DND-41 (cell line): ENCODE measurements around the gene APMAP.

ENCODE experiments used
- CTCF ChIP-seq: IDR thresholded peaks from 2 replicates; pipeline ENCODE4 v1.5.1; 2012; ENCODE audit warnings: borderline replicate concordance, low read length, moderate library complexity, mild to moderate bottlenecking; ENCODE audit not compliant: poor library complexity, severe bottlenecking; ENCODE audit errors: extremely low read depth
- EZH2 ChIP-seq: IDR thresholded peaks from 3 replicates; pipeline ENCODE4 v1.6.1; 2012; ENCODE audit warnings: borderline replicate concordance, low read depth, mild to moderate bottlenecking, moderate library complexity, low read length, inconsistent platforms; ENCODE audit not compliant: severe bottlenecking

GRCh38 chr20:24994186-24994465 lies 1.6 kb upstream of the APMAP start:
- no peak for TF ChIP-seq EZH2
- no peak for TF ChIP-seq CTCF
